Renal pelvis (tissue), 4 donors: Measurements from ENCODE around the gene MMP24. TPM values are rescaled to one million over a fixed set of nuclear protein-coding genes. Genes with fewer than 3 reads are reported as not detected.

Experiments
- DNase-seq: peaks from one replicate; pipeline ENCODE4 v3.0.0-alpha.2; 2013
- polyA plus RNA-seq, 3 donors: library from polyadenylated mRNA; unstranded; fragments of 120-200 nt; gene quantifications; one replicate each; pipeline ENCODE4 v1.2.1, GENCODE V29; 2013; ENCODE audit not compliant: insufficient read length in 3 of 3

MMP24 gene
- polyA plus RNA-seq, 3 donors = 1.8 to 3.2 (median 1.9) TPM

GRCh38 chr20:35277531-35278395 lies 51.3 kb downstream of the MMP24 start, which contains the start of gene MMP24OS:
Gene MMP24OS, minus strand, starts transcription at chr20:35278122. Its CDS starts 193 bp downstream, at chr20:35277929.
- DNase-seq = peak; percentile 91

GRCh38 chr20:35279040-35279439 lies 52.5 kb downstream of the MMP24 start:
- no peak for DNase-seq

- no peak for DNase-seq
These were observed 53.2 kb downstream of the MMP24 start for GRCh38 chr20:35279533-35280174.

- no peak for DNase-seq
These were observed 54.0 kb downstream of the MMP24 start for GRCh38 chr20:35280523-35280922.

GRCh38 chr20:35281506-35282101 lies 55.1 kb downstream of the MMP24 start:
- no peak for DNase-seq

GRCh38 chr20:35283441-35284266 lies 57.2 kb downstream of the MMP24 start:
- DNase-seq = no peak

GRCh38 chr20:35284267-35284991 lies 57.9 kb downstream of the MMP24 start, which contains the start of gene EIF6:
Gene EIF6, minus strand, starts transcription at chr20:35284772. Its CDS starts 285 bp downstream, at chr20:35284487.
- DNase-seq = peak; percentile 89

- DNase-seq = no peak
These were observed 58.7 kb downstream of the MMP24 start for GRCh38 chr20:35284992-35285805.

GRCh38 chr20:35285806-35286076 lies 59.3 kb downstream of the MMP24 start:
- DNase-seq = no peak

- DNase-seq = no peak
These were observed 59.8 kb downstream of the MMP24 start for GRCh38 chr20:35286077-35286898.

- no peak for DNase-seq
These were observed 60.5 kb downstream of the MMP24 start for GRCh38 chr20:35286899-35287508.

GRCh38 chr20:35287509-35288324 lies 61.2 kb downstream of the MMP24 start:
- DNase-seq = no peak

GRCh38 chr20:35288325-35289060 lies 62.0 kb downstream of the MMP24 start:
- no peak for DNase-seq

GRCh38 chr20:35290186-35290886 lies 63.8 kb downstream of the MMP24 start:
- no peak for DNase-seq

GRCh38 chr20:35290887-35291417 lies 64.5 kb downstream of the MMP24 start:
- no peak for DNase-seq
